HepG2 (cell line): Measurements from ENCODE around the gene POLR3E. TPM values are rescaled to one million over a fixed set of nuclear protein-coding genes. Genes with fewer than 3 reads are reported as not detected.
A peak's percentile ranks its signal among the peaks of the same experiment; 100 is the strongest.

Experiments used
- BRF2 ChIP-seq: sonication (generic); formaldehyde crosslinking; IDR thresholded peaks from 2 replicates; pipeline ENCODE4 v1.8.1; 2022; ENCODE audit warnings: mild to moderate bottlenecking, missing genetic modification reagents
- FOXJ3 ChIP-seq: sonication (generic); formaldehyde crosslinking; IDR thresholded peaks from 2 replicates; pipeline ENCODE4 v1.4.0; 2020; ENCODE audit warnings: missing genetic modification reagents, mild to moderate bottlenecking, borderline replicate concordance
- FOXK1 ChIP-seq: sonication (generic); formaldehyde crosslinking; IDR thresholded peaks from 2 replicates; pipeline ENCODE4 v1.4.0; 2020; ENCODE audit warnings: low read depth, missing genetic modification reagents, borderline replicate concordance
- GFI1 ChIP-seq: sonication (generic); formaldehyde crosslinking; IDR thresholded peaks from 2 replicates; pipeline ENCODE4 v1.5.0; 2020; ENCODE audit warnings: missing genetic modification reagents, mild to moderate bottlenecking, borderline replicate concordance
- JARID2 ChIP-seq: sonication (generic); formaldehyde crosslinking; IDR thresholded peaks from 2 replicates; pipeline ENCODE4 v1.8.1; 2023; ENCODE audit warnings: missing genetic modification reagents, inconsistent platforms; ENCODE audit not compliant: insufficient replicate concordance
- NR2F6 ChIP-seq, 2 experiments: IDR thresholded peaks; 2 replicates each; pipeline ENCODE4 v1.6.1; 2016; ENCODE audit warnings: antibody characterized with exemption in 1 of 2, mild to moderate bottlenecking in 1 of 2
- PCBP2 ChIP-seq: fragments of 200-400 bp; formaldehyde crosslinking; optimal IDR thresholded peaks from 2 replicates; pipeline ENCODE3; 2018; ENCODE audit warnings: low read length, low read depth; ENCODE audit not compliant: poor library complexity, severe bottlenecking
- SALL1 ChIP-seq: sonication (generic); formaldehyde crosslinking; IDR thresholded peaks from 2 replicates; pipeline ENCODE4 v1.8.0; 2022; ENCODE audit warnings: mild to moderate bottlenecking, missing genetic modification reagents
- SIX1 ChIP-seq: sonication (generic); formaldehyde crosslinking; IDR thresholded peaks from 2 replicates; pipeline ENCODE4 v1.4.0; 2020; ENCODE audit warnings: missing genetic modification reagents, borderline replicate concordance
- SMC3 ChIP-seq: IDR thresholded peaks from 2 replicates; pipeline ENCODE4 v1.6.1; 2011; ENCODE audit warnings: low read length, improper control_type of control experiment
- SRSF1 ChIP-seq: fragments of 200-400 bp; formaldehyde crosslinking; optimal IDR thresholded peaks from 2 replicates; pipeline ENCODE3; 2017; ENCODE audit warnings: mild to moderate bottlenecking, low read depth, low read length, moderate library complexity
- TFDP2 ChIP-seq: sonication (generic); formaldehyde crosslinking; IDR thresholded peaks from 2 replicates; pipeline ENCODE4 v1.4.0; 2020; ENCODE audit warnings: missing genetic modification reagents
- THAP11 ChIP-seq: IDR thresholded peaks from 2 replicates; pipeline ENCODE4 v1.6.1; 2016; ENCODE audit warnings: missing biosample characterization, missing genetic modification reagents
- XRCC5 ChIP-seq: fragments of 200-400 bp; formaldehyde crosslinking; optimal IDR thresholded peaks from 2 replicates; pipeline ENCODE3; 2017; ENCODE audit warnings: mild to moderate bottlenecking, low read length
- ZBTB10 ChIP-seq: sonication (generic); formaldehyde crosslinking; IDR thresholded peaks from 2 replicates; pipeline ENCODE4 v1.4.0; 2020; ENCODE audit warnings: missing genetic modification reagents, borderline replicate concordance
- ZBTB20 ChIP-seq: sonication (generic); formaldehyde crosslinking; IDR thresholded peaks from 2 replicates; pipeline ENCODE4 v1.8.1; 2023; ENCODE audit warnings: missing genetic modification reagents, low read depth, mild to moderate bottlenecking, borderline replicate concordance
- ZKSCAN5 ChIP-seq: sonication (generic); formaldehyde crosslinking; IDR thresholded peaks from 2 replicates; pipeline ENCODE4 v1.5.1; 2020; ENCODE audit warnings: mild to moderate bottlenecking, missing genetic modification reagents
- ZNF503 ChIP-seq: sonication (generic); formaldehyde crosslinking; IDR thresholded peaks from 2 replicates; pipeline ENCODE4 v1.4.0; 2020; ENCODE audit warnings: missing genetic modification reagents
- ZNF564 ChIP-seq: sonication (generic); formaldehyde crosslinking; IDR thresholded peaks from 2 replicates; pipeline ENCODE4 v1.8.1; 2023; ENCODE audit warnings: mild to moderate bottlenecking, missing genetic modification reagents
- ZNF75D ChIP-seq: sonication (generic); formaldehyde crosslinking; IDR thresholded peaks from 2 replicates; pipeline ENCODE4 v1.8.1; 2023; ENCODE audit warnings: missing genetic modification reagents, mild to moderate bottlenecking, borderline replicate concordance
- ZNF891 ChIP-seq: sonication (generic); formaldehyde crosslinking; IDR thresholded peaks from 2 replicates; pipeline ENCODE4 v1.5.0; 2020; ENCODE audit warnings: mild to moderate bottlenecking, missing genetic modification reagents
- ZSCAN25 ChIP-seq: sonication (generic); formaldehyde crosslinking; IDR thresholded peaks from 2 replicates; pipeline ENCODE4 v1.8.0; 2022; ENCODE audit warnings: mild to moderate bottlenecking, missing genetic modification reagents
- polyA plus RNA-seq, 8 experiments: library from polyadenylated mRNA; depleted of rRNA in 3 of 8; stranded (reverse) in 7 of 8; unstranded in 1 of 8; fragments of >200 nt; fragmentation: Illumina TruSeq in 4 of 8; extraction: Trizol in 4 of 8; gene quantifications; 2 replicates each; pipeline versions ENCODE4 v1.2.1 to v1.2.3, GENCODE V29; 2011 to 2016; ENCODE audit warnings: low read depth in 4 of 8, missing spikeins in 1 of 8, mixed read lengths in 1 of 8; ENCODE audit not compliant: insufficient read depth in 1 of 8
- total RNA-seq, 5 experiments: library from RNA; depleted of rRNA; stranded (reverse); fragments of >200 nt; fragmentation: Illumina TruSeq; extraction: Trizol; gene quantifications; 2 replicates each; pipeline ENCODE4 v1.2.3, GENCODE V29; 2016; ENCODE audit warnings: low read depth in 1 of 5

Gene POLR3E
- total and polyA plus RNA-seq, 2 of the 13 experiments (the other 11 are each of a cell fraction or from before 2014, with no cell fraction given) = 135 to 262 TPM

GRCh38 chr16:22297871-22298733, 893 bp downstream of the POLR3E start (continued):
- TF ChIP-seq BRF2 (CRISPR knock-in tag) = no peak
- TF ChIP-seq SALL1 (CRISPR knock-in tag) = no peak
- TF ChIP-seq ZNF891 (CRISPR knock-in tag) = 0 out of 2 replicates have a peak, but pooled peaks have one; percentile 10
- TF ChIP-seq FOXK1 (CRISPR knock-in tag) = 0 out of 2 replicates have a peak, but pooled peaks have one; percentile 1
- no peak for TF ChIP-seq ZNF564 (CRISPR knock-in tag)
- TF ChIP-seq TFDP2 (CRISPR knock-in tag) = 0 out of 2 replicates have a peak, but pooled peaks have one; percentile 9
- peak; percentile 62 for TF ChIP-seq SRSF1
- TF ChIP-seq XRCC5 = peak; percentile 24
- TF ChIP-seq JARID2 (CRISPR knock-in tag) = no peak
- peak; percentile 76 for TF ChIP-seq THAP11
- no peak; the same call in 1 of the 2 replicates for TF ChIP-seq ZKSCAN5 (CRISPR knock-in tag)
- no peak for TF ChIP-seq ZNF75D (CRISPR knock-in tag)
- peak; percentile 45 for TF ChIP-seq FOXJ3 (CRISPR knock-in tag)
- no peak for TF ChIP-seq PCBP2
- peak; percentile 70 for TF ChIP-seq SIX1
- no peak for TF ChIP-seq SMC3
- peak; percentile 61 for TF ChIP-seq ZNF503 (CRISPR knock-in tag)
- peak; percentile 57; the same call in 1 of the 2 replicates for TF ChIP-seq ZBTB20 (CRISPR knock-in tag)
- peak; percentile 66; the same call in 1 of the 2 replicates for TF ChIP-seq GFI1 (CRISPR knock-in tag)
- 0 out of 2 replicates have a peak, but pooled peaks have one; percentile 55 for TF ChIP-seq NR2F6 (IDR thresholded peaks at IDR 0.05)
- TF ChIP-seq NR2F6 (CRISPR knock-in tag; IDR thresholded peaks at IDR 0.05) = peak; percentile 48; the same call in 1 of the 2 replicates
- no peak for TF ChIP-seq ZSCAN25
- no peak; the same call in 1 of the 2 replicates for TF ChIP-seq ZBTB10 (CRISPR knock-in tag)
